HG03135 (cell line): ENCODE results near the gene SKAP1.

Experiments used
- ATAC-seq: cut with Tn5 transposase; IDR thresholded peaks from one replicate; pipeline ENCODE4 v1.9.1; 2021; ENCODE audit warnings: mild to moderate bottlenecking, moderate library complexity; ENCODE audit not compliant: unreplicated experiment

SKAP1 gene

DNA sequence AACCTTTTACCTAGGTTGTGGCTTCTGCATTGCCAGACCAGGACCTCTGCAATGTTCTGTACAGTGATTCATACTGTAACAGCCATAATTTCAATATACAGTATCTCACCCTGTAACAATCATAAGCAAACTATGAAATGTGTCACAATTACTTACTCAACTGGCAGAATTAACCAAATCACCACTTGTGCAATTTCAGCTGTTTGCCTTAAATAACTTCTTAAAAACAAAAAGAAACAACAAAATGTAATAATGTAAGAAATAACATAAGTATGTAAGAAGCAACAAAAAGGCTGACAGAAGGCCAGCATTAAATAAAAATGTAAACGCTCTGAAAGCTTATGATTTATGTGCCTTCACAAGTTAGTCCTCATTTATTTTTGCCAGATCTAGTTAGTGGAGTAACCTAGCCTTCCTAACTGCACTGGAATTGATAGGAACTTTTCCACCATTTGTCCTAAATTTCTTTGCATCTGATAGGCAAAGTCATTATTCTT lies 96.9 kb downstream of the SKAP1 start:
- ATAC-seq: no peak

DNA sequence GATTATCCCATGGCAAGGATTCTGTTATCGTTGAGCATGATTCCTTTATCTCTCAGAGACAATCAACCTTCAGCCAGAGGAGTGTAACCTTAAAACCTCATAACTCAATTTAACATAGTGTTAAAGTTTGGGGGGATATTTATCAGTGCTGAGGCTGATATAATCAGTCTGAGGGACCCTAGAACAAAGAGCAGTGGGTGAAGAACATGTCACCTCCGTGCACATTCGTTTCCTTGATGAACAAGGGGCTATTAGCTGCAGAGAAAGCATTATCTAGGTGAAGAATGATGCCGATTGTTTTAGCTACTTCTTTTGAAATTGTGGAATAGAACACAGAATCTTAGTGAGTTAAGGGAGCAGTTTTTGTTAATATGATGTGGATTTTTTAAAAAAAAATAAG lies 99.1 kb downstream of the SKAP1 start:
- ATAC-seq: no peak

DNA sequence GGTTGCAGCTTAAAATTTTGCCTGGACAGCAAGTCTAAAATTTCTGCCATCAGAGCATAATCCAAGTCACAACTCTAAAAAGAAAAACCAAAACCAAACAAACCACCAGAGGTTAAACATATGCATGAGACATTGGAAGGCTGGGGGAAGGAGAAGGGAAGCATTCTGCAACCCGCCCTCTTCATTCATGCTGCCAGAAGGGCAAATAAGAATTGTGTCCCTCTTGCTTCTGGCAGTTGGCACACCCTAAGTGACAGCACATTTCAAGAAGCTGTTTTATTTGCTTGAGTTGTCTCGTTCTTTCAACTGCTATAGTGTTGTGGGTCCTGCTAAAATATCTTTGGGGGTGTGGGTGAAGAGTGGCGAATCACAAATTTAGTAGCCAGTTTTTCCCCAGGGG lies 99.6 kb downstream of the SKAP1 start:
- no peak for ATAC-seq

DNA sequence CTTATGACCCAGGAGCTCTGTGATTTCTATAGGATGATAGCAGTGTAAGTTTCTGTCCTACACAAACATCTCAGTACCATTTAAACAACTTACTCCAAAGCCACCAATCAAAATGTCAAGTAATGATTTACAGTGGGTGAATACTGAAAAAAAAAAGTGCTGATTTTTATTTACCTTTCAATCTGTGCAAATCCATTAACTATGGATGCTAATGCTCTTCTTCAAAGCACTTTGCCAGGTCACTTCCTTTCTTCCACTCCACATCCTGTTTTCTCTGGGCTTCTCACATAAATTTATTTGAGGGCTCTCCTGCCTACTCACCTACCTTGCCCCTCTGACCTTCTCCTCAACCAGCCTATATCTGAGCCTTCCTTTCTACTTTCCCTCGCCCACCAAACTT lies 101.6 kb downstream of the SKAP1 start:
- ATAC-seq: no peak

DNA sequence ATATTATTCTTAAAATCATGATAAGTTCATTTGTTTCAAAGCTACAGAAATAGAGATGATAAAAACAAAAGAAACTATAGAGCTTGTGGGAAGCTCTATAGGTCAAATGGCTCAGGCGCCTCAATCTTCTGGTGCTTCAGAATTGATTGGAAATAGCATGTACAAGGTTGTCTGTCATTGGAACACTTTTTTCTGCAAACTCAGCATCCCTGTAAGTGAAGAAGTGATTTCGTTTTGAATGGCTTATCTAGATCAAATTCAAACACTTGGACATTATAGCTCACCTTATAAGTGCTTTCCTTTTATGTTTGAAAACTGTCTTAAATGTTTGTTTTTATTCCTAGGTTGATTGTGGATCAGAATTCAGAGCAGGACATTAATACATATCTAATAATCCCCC lies 103.7 kb downstream of the SKAP1 start:
- ATAC-seq: no peak

DNA sequence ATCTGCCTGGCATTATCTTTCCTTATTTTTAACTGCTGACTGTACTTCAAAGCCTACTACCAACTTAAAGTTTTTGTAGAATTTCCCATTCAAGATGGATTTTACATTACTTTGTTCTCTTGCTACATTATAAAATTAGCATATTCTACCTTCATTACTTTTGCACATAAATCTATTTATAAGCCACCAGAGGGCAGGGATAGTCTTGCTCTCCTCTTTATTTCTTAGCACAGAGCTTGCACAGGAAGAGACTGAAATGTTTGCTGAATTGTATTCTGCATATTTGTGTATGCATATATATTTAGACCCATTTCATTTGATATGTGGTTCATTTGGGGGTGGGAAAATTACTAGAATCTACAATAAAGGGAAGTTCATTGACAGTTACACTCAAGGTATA lies 108.0 kb downstream of the SKAP1 start:
- no peak for ATAC-seq

DNA sequence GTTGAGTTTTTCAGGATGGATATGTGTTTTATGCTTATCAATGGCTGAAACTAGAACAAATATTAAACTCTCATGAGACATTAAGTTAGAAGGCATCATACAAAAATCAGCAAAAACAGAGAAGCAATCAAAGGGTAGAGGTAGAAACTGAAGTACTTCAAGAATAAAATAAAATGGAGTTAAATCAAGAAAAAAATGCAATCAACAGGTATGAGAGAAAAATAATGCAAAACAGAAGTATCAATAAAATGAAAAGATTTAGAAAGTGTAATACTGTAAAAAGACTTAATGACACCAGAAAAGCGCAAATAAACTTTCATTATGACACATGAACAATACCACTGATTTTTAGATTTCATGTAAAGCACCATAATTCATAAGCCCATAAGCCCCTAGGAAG lies 112.3 kb downstream of the SKAP1 start:
- no peak for ATAC-seq

DNA sequence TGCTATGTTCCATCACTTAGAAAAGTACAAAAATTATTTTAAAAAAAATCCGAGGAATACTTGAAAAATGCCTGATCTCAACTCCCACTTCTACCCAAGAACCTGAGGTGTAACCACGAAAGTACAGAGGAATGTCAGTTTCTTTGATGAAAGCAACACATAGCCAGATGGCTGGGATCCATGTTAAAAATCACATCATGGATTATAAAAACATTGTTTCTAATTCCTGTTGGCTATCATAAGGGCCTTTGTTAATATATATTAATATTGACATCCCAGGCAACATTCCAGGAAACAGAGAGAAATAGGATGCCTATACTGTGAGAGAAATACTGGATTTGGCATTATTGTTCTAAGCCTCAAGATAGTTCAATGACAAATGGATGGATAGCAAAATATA lies 115.3 kb downstream of the SKAP1 start:
- ATAC-seq: no peak

DNA sequence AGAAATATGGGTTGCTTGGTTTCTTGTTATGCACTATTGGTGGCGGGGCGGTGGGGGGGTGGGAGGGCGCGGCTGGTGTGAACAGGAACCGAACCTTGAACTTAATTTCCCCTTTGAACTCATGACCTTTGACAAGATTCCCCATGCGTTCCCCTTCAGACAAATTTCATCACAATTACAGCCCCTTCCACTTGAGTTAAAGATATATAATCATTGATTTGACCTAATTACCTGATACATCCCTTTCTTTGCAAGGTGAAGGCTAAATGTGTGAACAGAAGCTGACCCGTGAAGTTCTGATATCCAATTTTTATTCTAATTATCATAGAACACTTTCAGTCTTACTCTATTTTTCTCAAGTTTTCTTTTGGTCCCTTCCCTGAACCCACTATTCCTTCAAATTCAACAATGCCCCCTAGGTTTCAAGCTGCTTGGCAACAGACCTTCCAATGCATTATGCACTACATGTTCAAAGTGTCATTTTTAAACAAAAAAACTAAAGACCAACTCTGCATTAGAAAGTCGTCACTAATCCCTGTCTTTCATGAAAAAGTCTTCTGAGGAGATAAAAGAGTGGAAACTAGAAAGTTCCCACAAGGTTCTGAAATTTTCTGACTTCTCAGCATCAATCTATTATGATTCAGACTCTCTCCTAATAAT lies 116.8 kb downstream of the SKAP1 start:
- no peak for ATAC-seq

DNA sequence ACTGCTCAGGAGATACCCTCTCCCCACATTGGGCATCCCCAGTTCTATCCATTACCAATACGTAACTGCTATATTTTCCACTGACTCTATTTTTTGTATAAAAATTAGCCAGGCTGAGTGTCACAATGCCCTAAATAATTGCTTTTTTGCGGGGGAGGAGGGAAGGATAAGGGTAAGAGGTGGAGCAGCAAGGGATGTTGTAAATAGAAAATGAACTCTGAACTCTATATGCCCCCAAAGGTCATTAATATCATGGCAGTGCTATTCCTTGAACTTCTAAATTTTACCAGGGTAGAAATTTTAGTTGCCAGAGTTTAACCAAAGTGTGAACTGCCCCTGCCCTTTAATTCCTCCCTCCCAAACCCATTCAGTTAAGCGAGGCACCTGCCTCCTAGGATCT lies 118.7 kb downstream of the SKAP1 start:
- no peak for ATAC-seq

DNA sequence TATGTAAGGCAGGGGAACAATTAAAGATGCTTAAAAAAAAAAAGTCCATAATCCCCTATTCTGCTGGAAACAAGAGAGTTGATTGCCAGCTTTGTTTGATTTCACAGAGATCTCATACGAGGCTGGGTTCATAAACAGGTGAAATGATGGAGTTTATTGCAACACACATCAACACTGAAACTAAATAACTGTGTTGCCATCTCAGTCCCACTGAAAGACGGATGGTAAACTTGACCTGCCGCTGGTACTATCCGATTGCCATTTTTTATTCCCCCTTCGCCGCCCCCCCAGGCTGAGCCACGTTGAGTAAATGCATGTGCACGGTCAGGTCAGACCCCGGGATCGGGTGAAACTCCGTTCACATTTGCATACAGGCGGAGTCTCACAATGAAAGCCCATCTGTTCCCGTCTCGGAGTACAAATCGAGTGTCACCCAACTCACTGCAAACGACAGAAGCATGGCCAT lies 119.2 kb downstream of the SKAP1 start:
- ATAC-seq: no peak

DNA sequence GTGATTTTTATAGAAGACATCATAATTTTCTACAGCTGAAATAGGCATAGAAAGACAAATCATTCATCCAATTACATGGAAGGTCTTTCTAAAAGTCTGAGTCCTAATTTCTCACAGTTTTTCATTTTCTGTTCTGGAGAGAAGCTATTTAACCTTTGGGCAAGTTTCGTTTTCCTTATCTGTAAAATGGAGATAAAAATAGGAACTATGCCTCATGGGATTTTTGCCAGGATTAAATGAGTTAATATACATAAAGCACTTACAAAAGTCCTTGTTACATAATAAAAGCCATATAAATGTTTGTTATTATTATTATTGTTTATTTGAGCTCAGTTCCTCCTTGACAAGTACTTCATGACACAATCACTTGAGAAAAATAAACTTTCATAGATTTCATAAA lies 121.4 kb downstream of the SKAP1 start:
- ATAC-seq: no peak

DNA sequence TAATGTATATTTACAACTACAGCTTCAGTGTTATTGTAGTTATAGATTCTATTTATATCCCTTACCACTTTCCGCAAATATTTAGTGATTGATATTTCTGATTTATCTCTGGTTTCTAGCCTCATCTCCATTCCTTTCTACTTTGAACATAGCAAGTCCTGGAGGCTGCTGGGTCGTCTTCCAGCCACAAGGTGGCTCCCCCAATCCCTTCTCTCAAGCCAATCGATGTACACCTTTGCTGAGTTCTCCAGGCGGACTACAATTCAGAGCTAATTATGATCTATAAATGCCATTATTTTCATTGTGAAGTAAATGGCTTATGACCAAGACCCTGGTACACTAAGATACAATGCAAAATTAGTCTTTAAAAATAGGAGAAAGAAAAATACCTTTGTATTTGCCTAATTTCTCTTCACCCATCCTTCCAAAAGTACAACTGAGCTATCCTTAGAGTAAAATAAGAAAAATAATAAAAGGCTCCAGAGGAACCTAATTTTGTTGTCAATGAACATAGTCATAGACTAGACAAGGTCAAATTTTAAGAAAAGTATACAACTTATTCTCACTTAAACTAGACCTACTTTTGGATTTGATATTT lies 122.1 kb downstream of the SKAP1 start:
- ATAC-seq: no peak

DNA sequence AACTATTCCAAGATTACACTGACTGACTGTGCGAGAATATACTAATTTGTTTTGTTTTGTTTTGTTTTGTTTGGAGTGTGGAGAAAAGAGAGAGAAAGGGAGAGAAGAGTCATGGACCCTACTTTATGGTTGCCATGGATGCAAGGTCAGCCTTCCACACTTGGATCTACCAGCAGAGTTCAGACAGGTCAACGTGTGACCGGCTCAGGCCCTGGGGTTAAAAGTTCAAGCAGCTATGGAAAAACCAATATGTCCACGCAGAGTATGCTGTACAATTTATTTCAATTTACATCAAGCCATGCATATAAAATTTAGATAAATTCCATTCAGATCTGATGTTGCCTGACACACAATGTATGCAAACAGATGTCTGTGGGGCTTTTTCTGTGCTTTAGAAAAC lies 122.8 kb downstream of the SKAP1 start:
- ATAC-seq: no peak

DNA sequence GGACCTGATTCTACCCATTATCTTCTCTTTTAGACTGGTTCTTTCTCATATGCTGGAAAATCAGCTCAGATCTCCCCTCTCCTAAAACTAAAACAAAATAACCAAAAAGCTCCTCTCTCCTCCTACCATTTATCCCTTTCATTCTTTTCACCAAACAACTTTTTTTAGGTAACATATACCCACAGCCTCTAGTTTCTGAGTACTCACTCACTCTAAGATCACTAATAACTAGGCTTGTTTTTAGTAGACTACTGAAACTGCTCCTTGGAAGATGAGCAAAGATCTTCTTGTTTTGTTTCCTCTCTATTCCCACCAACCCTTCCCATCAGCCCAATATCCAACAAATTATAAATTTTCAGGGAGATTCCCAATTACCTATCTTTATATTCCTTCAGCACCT lies 129.0 kb downstream of the SKAP1 start:
- no peak for ATAC-seq

DNA sequence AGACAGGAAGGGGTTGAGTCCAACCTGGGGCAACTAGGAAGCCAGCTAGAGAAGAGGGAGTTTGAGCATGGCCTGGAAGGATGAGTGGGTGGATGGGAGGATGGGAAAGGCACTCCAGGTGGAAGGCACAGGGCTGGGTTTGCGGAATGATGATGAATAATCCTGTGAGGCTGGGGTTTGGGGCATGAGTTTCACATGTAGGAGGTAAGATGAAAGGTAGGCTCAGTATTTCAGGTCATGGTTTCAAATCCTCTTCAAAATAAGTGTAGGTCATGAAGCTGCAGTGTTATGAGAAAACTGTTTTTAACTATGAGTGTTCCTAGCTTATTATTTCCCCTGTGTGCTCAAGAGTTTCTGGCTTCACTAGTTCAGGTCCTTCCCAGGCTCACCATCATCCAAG lies 130.3 kb downstream of the SKAP1 start:
- ATAC-seq: no peak

DNA sequence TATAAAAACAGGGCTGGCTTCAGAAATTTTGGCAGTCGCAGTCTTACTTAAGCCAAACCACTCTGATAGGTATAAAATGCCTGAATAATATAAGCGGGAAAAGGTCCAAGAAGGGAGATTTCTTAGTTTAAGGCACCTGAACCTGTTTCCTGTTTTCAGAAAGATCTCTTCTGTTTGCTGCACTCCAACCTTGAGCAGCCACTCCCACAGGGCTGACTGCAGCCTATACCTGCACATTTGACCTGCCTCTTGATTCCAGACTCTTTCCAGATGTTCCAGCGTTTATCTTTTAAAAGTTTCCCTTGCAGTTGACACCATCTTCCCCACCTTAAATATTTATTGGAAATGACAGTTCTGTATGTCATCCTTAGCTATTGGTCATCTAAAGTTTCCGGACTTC lies 132.2 kb downstream of the SKAP1 start:
- ATAC-seq: no peak

DNA sequence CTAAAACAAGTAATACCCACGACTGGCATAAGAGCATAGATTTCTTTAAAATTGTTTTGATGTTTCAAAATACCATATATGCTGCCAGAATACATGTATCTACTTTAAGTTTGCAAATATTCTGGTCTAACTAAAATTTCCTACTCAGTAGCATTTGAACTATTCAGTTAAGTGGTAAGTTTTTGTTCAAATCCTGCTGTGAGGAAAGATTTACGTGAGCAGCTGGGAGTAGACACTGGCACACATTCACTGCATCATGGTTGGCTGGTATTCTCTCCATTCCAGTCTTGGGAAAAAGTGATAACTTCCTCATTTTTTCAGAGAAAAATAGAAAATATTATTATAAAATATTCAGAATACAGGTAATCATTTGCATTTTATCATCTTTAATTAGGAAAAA lies 133.6 kb downstream of the SKAP1 start:
- ATAC-seq: no peak

DNA sequence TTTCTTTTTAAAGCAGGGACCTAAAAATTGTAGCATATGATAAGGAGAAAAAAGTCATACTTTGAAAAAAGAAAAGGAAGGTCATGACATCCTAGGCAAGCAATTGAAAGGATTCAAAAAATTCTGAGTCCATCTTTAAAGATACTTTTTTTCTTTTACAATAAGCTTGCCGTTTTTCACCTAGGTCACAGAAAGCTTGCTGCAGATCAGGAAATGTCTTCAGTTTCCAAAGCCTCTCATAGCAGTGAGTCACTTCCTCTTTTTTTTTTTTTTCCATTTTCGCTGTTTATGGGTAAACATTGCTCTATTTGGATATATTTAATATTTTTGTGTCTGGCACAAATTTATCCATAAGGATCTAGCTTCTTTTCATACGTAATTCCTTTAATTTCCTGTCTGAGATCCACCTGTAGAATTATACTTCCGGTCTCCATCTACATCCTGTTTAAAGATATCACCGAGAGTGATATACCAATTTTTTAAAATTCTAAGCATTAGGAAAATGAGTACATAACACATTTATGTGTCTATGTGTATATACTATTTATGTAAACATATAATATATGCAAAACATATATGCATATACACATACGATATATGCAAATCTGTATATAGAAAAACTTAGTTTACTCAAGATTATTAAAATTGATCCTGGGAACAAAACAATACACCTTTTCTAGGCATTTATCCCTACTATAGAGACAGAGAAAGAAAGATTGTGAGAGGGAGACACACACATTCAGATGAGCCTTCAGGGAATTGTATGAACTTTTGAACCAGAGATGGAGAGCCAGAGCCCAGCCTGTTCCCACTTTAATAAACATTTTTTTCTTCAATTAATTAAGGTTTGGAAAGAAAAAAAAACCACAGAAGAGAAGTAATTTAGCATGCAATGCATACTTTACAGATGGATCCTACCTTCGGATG lies 134.4 kb downstream of the SKAP1 start:
- peak; percentile 55 for ATAC-seq

DNA sequence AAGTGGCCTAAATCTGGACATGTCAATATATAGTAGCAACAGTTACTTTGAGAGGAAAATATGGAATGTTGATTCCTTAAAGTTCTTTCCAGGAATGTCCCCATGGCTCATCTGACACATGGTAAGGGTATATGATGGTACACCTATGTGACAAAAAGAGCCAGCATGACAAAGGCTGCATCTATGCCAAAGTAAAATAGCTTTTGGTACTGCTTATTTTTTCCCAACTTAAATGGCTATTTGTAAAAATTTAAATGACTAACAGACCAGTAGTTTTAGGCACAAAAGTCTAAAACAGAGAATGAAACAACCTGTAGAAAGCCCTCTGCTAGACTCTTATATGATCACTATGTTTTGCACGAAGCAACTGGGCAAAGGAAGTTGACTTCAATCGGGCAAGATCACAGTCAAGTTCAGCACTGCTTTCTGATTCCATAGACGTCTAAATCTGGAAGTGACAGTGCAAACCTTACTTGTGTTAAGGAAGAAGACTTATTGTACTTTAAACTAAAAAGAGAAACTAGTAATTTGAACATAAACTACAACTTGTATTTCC lies 135.1 kb downstream of the SKAP1 start:
- ATAC-seq: no peak

DNA sequence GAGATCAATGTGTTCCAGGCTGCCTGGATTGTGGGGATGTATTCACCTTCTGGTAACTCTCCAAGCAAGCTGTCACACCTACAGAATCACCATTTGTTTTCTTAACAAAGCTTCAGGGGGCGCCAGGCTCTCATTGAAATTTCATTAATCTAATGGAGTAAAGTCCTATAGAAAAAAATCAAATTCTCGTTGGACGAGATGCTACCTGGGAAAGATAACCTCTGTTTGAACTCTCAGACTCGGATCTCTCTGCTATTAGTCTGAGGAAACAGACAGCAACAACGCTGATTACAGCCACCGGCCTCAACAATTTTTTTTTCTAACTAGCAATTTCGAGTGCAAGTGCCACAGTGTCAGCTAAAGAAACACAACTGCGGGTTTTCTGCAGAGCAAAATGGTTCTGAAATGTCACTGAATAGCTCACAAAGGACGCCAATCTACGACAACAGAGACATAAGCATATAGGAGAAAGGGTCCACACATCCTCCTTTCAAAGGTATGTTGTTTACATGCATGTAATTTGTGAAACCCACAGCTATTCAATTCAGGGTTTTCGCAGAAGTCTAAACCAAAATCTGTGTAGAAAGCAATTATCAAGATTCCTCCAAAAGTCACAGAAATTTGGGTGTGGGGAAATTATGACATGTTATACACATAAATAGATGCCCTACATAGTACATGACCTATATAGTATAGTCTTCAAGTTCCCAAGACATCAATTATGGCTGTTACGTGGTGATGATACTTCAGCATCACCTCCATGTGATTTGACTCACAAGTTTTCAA lies 135.8 kb downstream of the SKAP1 start:
- no peak for ATAC-seq
